Tibial artery (tissue), 4 donors: ENCODE measurements around the gene MORN4.
A peak's percentile ranks its signal among the peaks of the same experiment; 100 is the strongest.

ENCODE experiments used
- DNase-seq, 2 donors: peaks; one replicate each; pipeline ENCODE4 v3.0.0-alpha.2; 2019
- H3K27ac ChIP-seq, 2 donors: fragments of 200-600 bp; sonication (generic) in 1 of 2; 1 replicate in 1 of 2; 2 replicates in 1 of 2; pipeline ENCODE4 v1.5.1; 2018 to 2019; ENCODE audit warnings: mild to moderate bottlenecking in 1 of 2
- H3K27me3 ChIP-seq, 2 donors: fragments of 200-600 bp; sonication (generic) in 1 of 2; one replicate each; pipeline versions ENCODE4 v1.5.1 to v1.6.0; 2016 to 2019
- H3K36me3 ChIP-seq, 3 donors: fragments of 200-600 bp; sonication (generic) in 2 of 3; one replicate each; pipeline ENCODE4 v1.5.1; 2016 to 2019; ENCODE audit warnings: mild to moderate bottlenecking in 2 of 3
- H3K4me1 ChIP-seq, 4 donors: fragments of 200-600 bp; sonication (generic) in 2 of 4; 1 replicate in 3 of 4; 2 replicates in 1 of 4; pipeline ENCODE4 v1.5.1; 2016 to 2019
- H3K4me3 ChIP-seq, 2 donors: fragments of 200-600 bp; sonication (generic) in 1 of 2; 1 replicate in 1 of 2; 2 replicates in 1 of 2; pipeline ENCODE4 v1.5.1; 2018 to 2019; ENCODE audit warnings: mild to moderate bottlenecking in 2 of 2
- H3K9me3 ChIP-seq, 3 donors: fragments of 200-600 bp; sonication (generic) in 1 of 3; one replicate each; pipeline ENCODE4 v1.5.1; 2016 to 2019
- CTCF ChIP-seq, 2 experiments: fragments of 200-600 bp in 1 of 2; fragments of 450-650 bp in 1 of 2; IDR thresholded peaks; one replicate each; pipeline ENCODE4 v1.5.1; 2017 to 2019; ENCODE audit warnings: antibody characterized with exemption in 2 of 2, mild to moderate bottlenecking in 1 of 2, moderate library complexity in 1 of 2
- intact Hi-C: fragments of 100-400 bp; cut with DNase I; formaldehyde crosslinking; loops from one replicate; pipeline ENCODE4 v1.15.0; 2023; ENCODE audit warnings: low total_unique reads

Gene MORN4

GRCh38 chr10:97584798-97585438 lies 48.4 kb downstream of the MORN4 start:
- peaks cover 0 to 22% (median 15%) of the 10 kb centered on the region in 4 donors for H3K4me1 ChIP-seq
- no peak for DNase-seq
- H3K9me3 ChIP-seq, result no peaks in the 10 kb centered on the region
- intact Hi-C loops, result no loop called here
- peak overlapping the region; percentile 63 to 69 for H3K27ac ChIP-seq
- H3K27me3 ChIP-seq, result no peaks in the 10 kb centered on the region
- no peak for TF ChIP-seq CTCF (IDR thresholded peaks at IDR 0.05)
- peak overlapping the region in 1 of 2 donors; percentile 25 for H3K4me3 ChIP-seq
- no peaks in the 10 kb centered on the region for H3K36me3 ChIP-seq

- DNase-seq, result peak; percentile 87 to 96
- intact Hi-C loops, result no loop called here
These were observed 49.1 kb downstream of the MORN4 start, which contains the start of gene HOGA1 for GRCh38 chr10:97584060-97584797. HOGA1 (plus strand) TSS chr10:97584389; CDS start chr10:97584704, 315 bp downstream.

DNA sequence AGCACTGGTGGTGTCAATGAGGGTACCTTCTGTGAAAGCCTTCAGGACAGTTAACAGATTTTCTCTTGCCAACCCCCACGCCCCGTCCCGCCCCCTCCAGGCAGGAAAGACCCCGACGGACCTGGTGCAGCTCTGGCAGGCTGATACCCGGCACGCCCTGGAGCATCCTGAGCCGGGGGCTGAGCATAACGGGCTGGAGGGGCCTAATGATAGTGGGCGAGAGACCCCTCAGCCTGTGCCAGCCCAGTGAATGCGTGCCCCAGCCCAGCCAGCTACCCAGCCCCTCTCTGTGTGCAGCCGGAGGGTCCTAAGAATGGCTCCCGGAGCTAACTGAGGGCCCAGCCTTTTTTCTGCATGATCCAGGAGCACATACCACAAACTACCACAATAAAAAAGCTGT lies 49.8 kb downstream of the MORN4 start:
- Histone ChIP-seq H3K9me3 (no peaks in the 10 kb centered on the region), H3K4me1 (peaks cover 0 to 22% (median 15%) of the 10 kb centered on the region in 4 donors), H3K27ac (peak overlapping the region; percentile 63 to 69), H3K4me3 (no peak overlapping the region), H3K36me3 (no peaks in the 10 kb centered on the region), H3K27me3 (no peaks in the 10 kb centered on the region)
- intact Hi-C loops, result no loop called here
- TF ChIP-seq CTCF (IDR thresholded peaks at IDR 0.05), result no peak
- DNase-seq, result no peak

More at GRCh38 chr10:97584060-97584797, 49.1 kb downstream of the MORN4 start, which contains the start of gene HOGA1:
- TF ChIP-seq CTCF (IDR thresholded peaks at IDR 0.05), result no peak
- H3K27ac ChIP-seq, result peak within 1 kb of the TSS; percentile 63 to 69
- no peaks in the 10 kb centered on the region for H3K9me3 ChIP-seq
- no peaks in the 10 kb centered on the region for H3K36me3 ChIP-seq
- no peaks in the 10 kb centered on the region for H3K27me3 ChIP-seq
- peaks cover 0 to 22% (median 15%) of the 10 kb centered on the region in 4 donors for H3K4me1 ChIP-seq
- H3K4me3 ChIP-seq, result peak within 1 kb of the TSS in 1 of 2 donors; percentile 25

DNA sequence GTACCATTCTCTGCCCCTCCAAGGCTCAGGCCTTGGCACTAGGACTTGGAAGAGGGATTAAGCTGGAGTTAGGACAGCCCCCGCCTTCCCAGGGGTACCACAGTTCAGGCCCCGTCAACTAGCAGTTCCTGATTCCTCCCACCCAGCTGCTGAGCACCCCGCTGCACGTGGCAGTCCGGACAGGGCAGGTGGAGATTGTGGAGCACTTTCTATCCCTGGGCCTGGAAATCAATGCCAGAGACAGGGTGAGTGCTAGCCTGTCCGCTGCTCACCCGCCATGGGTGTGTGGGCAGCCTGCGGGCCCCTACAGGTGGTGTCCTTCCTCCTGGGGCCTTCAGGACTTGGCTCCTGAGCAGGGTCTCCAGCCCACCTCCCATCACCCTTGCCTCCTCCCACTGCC lies 51.1 kb downstream of the MORN4 start:
- Histone ChIP-seq H3K27me3 (no peaks in the 10 kb centered on the region), H3K9me3 (no peaks in the 10 kb centered on the region), H3K4me3 (no peak overlapping the region), H3K4me1 (peaks cover 0 to 22% (median 17%) of the 10 kb centered on the region in 4 donors), H3K27ac (no peak overlapping the region), H3K36me3 (no peaks in the 10 kb centered on the region)
- no peak for TF ChIP-seq CTCF (IDR thresholded peaks at IDR 0.05)
- intact Hi-C loops, result no loop called here
- DNase-seq, result no peak

DNA sequence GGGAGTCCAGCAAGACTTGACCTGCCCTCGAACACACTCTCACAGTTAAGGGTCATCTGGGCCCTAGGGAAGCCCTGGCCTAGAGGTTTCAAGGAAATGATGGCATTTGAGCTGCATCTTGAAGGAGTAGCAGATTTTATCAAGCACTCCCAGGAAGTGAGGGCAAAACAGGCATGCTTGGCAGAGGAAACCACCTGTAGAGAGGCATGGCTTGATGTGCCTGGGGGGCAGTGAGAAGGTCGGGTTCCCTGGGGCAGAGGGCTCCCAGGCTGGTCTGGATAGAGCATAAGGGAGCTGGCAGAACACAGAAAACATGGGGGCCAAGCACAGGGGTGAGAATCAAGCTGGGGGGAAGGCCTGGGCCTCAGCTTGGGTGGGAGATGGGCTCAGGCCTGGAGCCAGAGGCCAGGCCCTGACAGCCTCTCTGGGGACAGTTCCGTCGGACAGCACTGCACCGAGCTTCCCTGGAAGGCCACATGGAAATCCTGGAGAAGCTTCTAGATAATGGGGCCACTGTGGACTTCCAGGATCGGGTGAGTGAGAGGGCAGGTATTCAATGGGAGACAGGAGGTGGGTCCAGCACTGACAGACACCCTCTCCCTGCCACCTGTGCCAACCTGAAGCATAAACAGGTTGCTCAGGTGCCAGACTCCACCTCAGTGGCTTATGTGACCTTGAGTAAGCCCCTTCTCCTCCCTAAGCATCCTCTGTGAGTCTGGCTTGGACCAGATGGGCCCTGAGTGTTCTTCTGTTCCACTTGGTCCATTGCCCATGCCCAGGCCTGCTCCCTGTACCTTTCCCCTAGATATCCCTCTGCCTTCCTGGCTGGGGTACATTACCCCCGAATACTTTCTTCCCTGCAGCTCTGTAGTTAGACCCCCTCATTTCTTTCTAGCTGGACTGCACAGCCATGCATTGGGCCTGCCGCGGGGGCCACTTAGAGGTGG lies 52.6 kb downstream of the MORN4 start:
- Histone ChIP-seq H3K9me3 (no peaks in the 10 kb centered on the region), H3K36me3 (no peaks in the 10 kb centered on the region), H3K4me3 (no peak overlapping the region), H3K27ac (no peak overlapping the region), H3K4me1 (peaks cover 0 to 26% (median 17%) of the 10 kb centered on the region in 4 donors), H3K27me3 (no peaks in the 10 kb centered on the region)
- no peak for TF ChIP-seq CTCF (IDR thresholded peaks at IDR 0.05)
- no peak for DNase-seq
- intact Hi-C loops, result no loop called here
